Ectodermal cell (in vitro differentiated cells): ENCODE measurements around the gene ITGB6.
"Not testable (repeated sequence)": the region's sequence is repeated elsewhere in the genome, so short reads cannot be mapped to it uniquely, and the experiment has no call there.

Experiments
- H3K27ac ChIP-seq: 2 replicates; pipeline ENCODE4 v1.7.0; 2013; ENCODE audit warnings: mild to moderate bottlenecking, low read depth, low read length; ENCODE audit not compliant: insufficient read depth, poor library complexity, severe bottlenecking
- H3K27me3 ChIP-seq: 2 replicates; pipeline ENCODE4 v1.7.0; 2013; ENCODE audit warnings: mild to moderate bottlenecking, low read length; ENCODE audit not compliant: insufficient read depth, control insufficient read depth, poor library complexity, severe bottlenecking
- H3K36me3 ChIP-seq: one replicate; pipeline ENCODE4 v1.7.0; 2013; ENCODE audit warnings: low read length; ENCODE audit not compliant: control insufficient read depth, insufficient read depth
- H3K4me1 ChIP-seq: one replicate; pipeline ENCODE4 v1.7.0; 2013; ENCODE audit warnings: low read length; ENCODE audit not compliant: control insufficient read depth, insufficient read depth
- H3K4me3 ChIP-seq: 2 replicates; pipeline ENCODE4 v1.7.0; 2013; ENCODE audit warnings: low read depth, low read length, control low read depth; ENCODE audit not compliant: insufficient read depth
- H3K9me3 ChIP-seq: 2 replicates; pipeline ENCODE4 v1.7.0; 2013; ENCODE audit warnings: mild to moderate bottlenecking, low read length, moderate library complexity; ENCODE audit not compliant: control insufficient read depth
- WGBS, 2 experiments: methylation state at CpG; one replicate each; pipeline ENCODE4 v1.1.7; 2013; ENCODE audit warnings: missing lambda C conversion rate in 2 of 2; 5-methylcytosine and 5-hydroxymethylcytosine counted together

ITGB6 gene

DNA sequence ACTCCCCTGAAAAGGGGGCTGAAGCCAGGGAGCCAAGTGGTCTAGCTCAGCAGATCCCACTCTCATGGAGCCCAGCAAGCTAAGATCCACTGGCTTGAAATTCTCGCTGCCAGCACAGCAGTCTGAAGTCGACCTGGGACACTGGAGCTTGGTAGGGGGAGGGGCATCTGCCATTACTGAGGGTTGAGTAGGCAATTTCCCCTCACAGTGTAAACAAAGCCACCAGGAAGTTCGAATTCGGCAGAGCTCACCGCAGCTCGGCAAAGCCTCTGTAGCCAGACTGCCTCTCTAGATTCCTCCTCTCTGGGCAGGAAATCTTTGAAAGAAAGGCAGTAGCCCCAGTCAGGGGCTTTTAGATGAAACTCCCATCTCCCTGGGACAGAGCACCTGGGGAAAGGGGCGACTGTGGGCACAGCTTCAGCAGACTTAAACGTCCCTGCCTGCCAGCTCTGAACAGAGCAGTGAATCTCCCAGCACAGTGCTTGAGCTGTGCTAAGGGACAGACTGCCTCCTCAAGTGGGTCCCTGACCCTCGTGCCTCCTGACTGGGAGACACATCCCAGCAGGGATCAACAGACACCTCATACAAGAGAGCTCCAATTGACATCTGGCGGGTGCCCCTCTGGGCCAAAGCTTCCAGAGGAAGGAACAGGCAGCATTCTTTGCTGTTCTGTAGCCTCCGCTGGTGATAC lies 18.8 kb downstream of the ITGB6 start:
- H3K9me3 ChIP-seq, H3K4me3 ChIP-seq, H3K27ac ChIP-seq, H3K4me1 ChIP-seq, H3K27me3 ChIP-seq, H3K36me3 ChIP-seq: not testable (repeated sequence)
- 51 to 64% methylated on average over 11 of the region's 11 CpGs for WGBS, 2 experiments

- WGBS, 2 experiments, result 91% methylated on average over 7 of the region's 7 CpGs
- H3K27me3 ChIP-seq, H3K4me1 ChIP-seq, H3K4me3 ChIP-seq, H3K27ac ChIP-seq, H3K9me3 ChIP-seq, H3K36me3 ChIP-seq: not testable (repeated sequence)
Observed at GRCh38 chr2:160180690-160181089, 19.4 kb downstream of the ITGB6 start.

GRCh38 chr2:160180172-160180571 lies 19.9 kb downstream of the ITGB6 start:
- no peaks in the 10 kb centered on the region for H3K4me1 ChIP-seq
- H3K36me3 ChIP-seq, result no peaks in the 10 kb centered on the region
- no peak overlapping the region for H3K27ac ChIP-seq
- H3K9me3 ChIP-seq, result no peaks in the 10 kb centered on the region
- no peaks in the 10 kb centered on the region for H3K27me3 ChIP-seq
- no peak overlapping the region for H3K4me3 ChIP-seq

- no peak overlapping the region for H3K27ac ChIP-seq
- H3K36me3 ChIP-seq, result no peaks in the 10 kb centered on the region
- no peaks in the 10 kb centered on the region for H3K9me3 ChIP-seq
- no peaks in the 10 kb centered on the region for H3K4me1 ChIP-seq
- WGBS, 2 experiments, result 90 to 95% methylated on average over 6 to 8 of the region's 8 CpGs
- H3K27me3 ChIP-seq, result no peaks in the 10 kb centered on the region
- no peak overlapping the region for H3K4me3 ChIP-seq
Observed at GRCh38 chr2:160175169-160176134, 24.6 kb downstream of the ITGB6 start.

DNA sequence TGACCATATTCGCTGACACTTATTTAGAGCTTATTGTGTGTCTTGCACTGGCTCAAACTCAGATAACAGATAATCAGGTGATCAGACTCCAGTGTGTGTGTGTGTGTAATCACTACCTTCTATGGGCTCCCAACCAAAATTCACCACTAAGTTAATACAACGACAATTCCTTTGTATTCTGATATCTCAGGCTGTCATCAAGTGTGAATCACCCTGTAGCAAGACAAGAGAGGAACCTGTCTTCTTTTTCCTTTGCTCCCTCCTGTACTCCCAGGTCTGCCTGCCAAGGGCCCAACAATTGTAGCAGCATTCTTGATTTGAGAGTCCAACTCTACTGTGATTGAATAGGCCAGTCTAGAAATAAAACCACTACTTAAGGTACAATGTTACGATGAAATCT lies 25.8 kb downstream of the ITGB6 start:
- Histone ChIP-seq H3K9me3 (no peaks in the 10 kb centered on the region), H3K36me3 (no peaks in the 10 kb centered on the region), H3K27me3 (no peaks in the 10 kb centered on the region), H3K4me3 (no peak overlapping the region), H3K4me1 (no peaks in the 10 kb centered on the region), H3K27ac (no peak overlapping the region)
- 91 to 95% methylated on average over 3 of the region's 3 CpGs for WGBS, 2 experiments

DNA sequence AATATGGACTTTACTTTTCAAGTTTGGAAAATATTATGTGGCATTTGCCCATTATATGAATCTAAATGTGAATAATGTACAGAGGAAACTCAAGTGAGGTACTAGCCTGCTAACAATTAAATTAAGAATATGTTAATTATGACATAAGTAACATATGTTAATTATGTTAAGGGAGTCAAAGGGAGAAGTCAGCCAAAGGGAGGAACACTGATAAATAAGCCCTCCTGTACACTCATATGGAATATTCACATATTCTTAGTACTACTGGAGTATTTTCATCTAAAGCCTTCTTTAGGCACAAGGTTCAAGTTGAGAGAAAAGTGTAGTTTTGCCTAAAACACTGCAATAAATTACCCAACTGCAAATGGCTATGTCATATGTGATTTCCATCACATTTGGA lies 30.1 kb downstream of the ITGB6 start:
- no peaks in the 10 kb centered on the region for H3K27me3 ChIP-seq
- no peak overlapping the region for H3K4me3 ChIP-seq
- H3K9me3 ChIP-seq, result no peaks in the 10 kb centered on the region
- H3K36me3 ChIP-seq, result no peaks in the 10 kb centered on the region
- H3K4me1 ChIP-seq, result no peaks in the 10 kb centered on the region
- no peak overlapping the region for H3K27ac ChIP-seq

DNA sequence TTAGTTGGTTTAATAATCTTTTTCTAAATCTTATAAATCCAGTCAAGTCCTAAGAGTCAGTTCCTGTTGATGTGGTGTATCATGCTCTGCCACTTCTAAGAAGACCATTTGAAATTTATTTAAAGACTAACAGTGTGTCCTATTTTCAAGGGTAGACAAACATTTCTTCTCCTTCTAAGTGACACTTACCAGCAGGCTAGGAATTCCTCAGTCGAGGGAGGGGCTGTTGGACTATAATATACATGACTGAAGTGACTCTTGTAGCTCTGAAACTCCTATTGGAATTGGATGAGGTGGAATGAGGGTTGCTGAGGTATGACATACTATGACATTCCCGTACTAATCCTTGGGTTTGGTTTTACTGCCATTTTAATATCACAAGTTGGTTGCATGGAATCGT lies 30.6 kb downstream of the ITGB6 start:
- no peak overlapping the region for H3K4me3 ChIP-seq
- no peaks in the 10 kb centered on the region for H3K4me1 ChIP-seq
- WGBS, 2 experiments, result 88 to 95% methylated on average over 2 to 3 of the region's 3 CpGs
- H3K27me3 ChIP-seq, result no peaks in the 10 kb centered on the region
- H3K9me3 ChIP-seq, result no peaks in the 10 kb centered on the region
- no peak overlapping the region for H3K27ac ChIP-seq
- H3K36me3 ChIP-seq, result no peaks in the 10 kb centered on the region

- no peaks in the 10 kb centered on the region for H3K9me3 ChIP-seq
- H3K27me3 ChIP-seq, result no peaks in the 10 kb centered on the region
- no peak overlapping the region for H3K4me3 ChIP-seq
- WGBS, 2 experiments, result 80% methylated on average over 2 of the region's 3 CpGs; no CpG with 5 or more reads in 1 of the 2 experiments
- no peak overlapping the region for H3K27ac ChIP-seq
- no peaks in the 10 kb centered on the region for H3K4me1 ChIP-seq
- H3K36me3 ChIP-seq, result no peaks in the 10 kb centered on the region
Observed at GRCh38 chr2:160168878-160169277, 31.2 kb downstream of the ITGB6 start.

GRCh38 chr2:160167089-160167740 lies 32.9 kb downstream of the ITGB6 start:
- no peaks in the 10 kb centered on the region for H3K36me3 ChIP-seq
- no peaks in the 10 kb centered on the region for H3K9me3 ChIP-seq
- WGBS, 2 experiments, result 93 to 96% methylated on average over 12 of the region's 12 CpGs

GRCh38 chr2:160165996-160166395 lies 34.1 kb downstream of the ITGB6 start:
- Histone ChIP-seq H3K4me1 (no peaks in the 10 kb centered on the region), H3K4me3 (no peak overlapping the region), H3K27ac (no peak overlapping the region), H3K36me3 (no peaks in the 10 kb centered on the region), H3K27me3 (no peaks in the 10 kb centered on the region), H3K9me3 (no peaks in the 10 kb centered on the region)
- 96 to 100% methylated on average over 1 of the region's 1 CpG for WGBS, 2 experiments

More at GRCh38 chr2:160167089-160167740, 32.9 kb downstream of the ITGB6 start:
- Histone ChIP-seq H3K4me3 (no peak overlapping the region), H3K27ac (no peak overlapping the region), H3K27me3 (no peaks in the 10 kb centered on the region), H3K4me1 (no peaks in the 10 kb centered on the region)
